GM21717 (cell line): Measurements from ENCODE around the gene PRDM12.

Source experiments
- ATAC-seq: cut with Tn5 transposase; IDR thresholded peaks from one replicate; pipeline ENCODE4 v1.9.1; 2021; ENCODE audit warnings: mild to moderate bottlenecking, moderate library complexity; ENCODE audit not compliant: unreplicated experiment

The PRDM12 gene

GRCh38 chr9:130635721-130636647 lies 28.4 kb upstream of the PRDM12 start:
- ATAC-seq: no peak

- ATAC-seq: no peak
Observed at GRCh38 chr9:130636648-130637020, 27.8 kb upstream of the PRDM12 start.

GRCh38 chr9:130638284-130639123 lies 25.9 kb upstream of the PRDM12 start:
- ATAC-seq: no peak

GRCh38 chr9:130639124-130639765 lies 25.1 kb upstream of the PRDM12 start:
- ATAC-seq: no peak

- ATAC-seq: no peak
Observed at GRCh38 chr9:130639866-130640555, 24.4 kb upstream of the PRDM12 start.

GRCh38 chr9:130640681-130641080 lies 23.7 kb upstream of the PRDM12 start:
- ATAC-seq: no peak

GRCh38 chr9:130642926-130643325 lies 21.5 kb upstream of the PRDM12 start:
- ATAC-seq: no peak

- no peak for ATAC-seq
Observed at GRCh38 chr9:130651221-130651620, 13.2 kb upstream of the PRDM12 start.

- no peak for ATAC-seq
Observed at GRCh38 chr9:130651752-130652151, 12.6 kb upstream of the PRDM12 start.

- ATAC-seq: no peak
Observed at GRCh38 chr9:130654879-130655278, 9.5 kb upstream of the PRDM12 start.

GRCh38 chr9:130658893-130659698 lies 5.3 kb upstream of the PRDM12 start:
- no peak for ATAC-seq

- no peak for ATAC-seq
Observed at GRCh38 chr9:130659699-130660248, 4.6 kb upstream of the PRDM12 start.

GRCh38 chr9:130660326-130660682 lies 4.1 kb upstream of the PRDM12 start:
- ATAC-seq: no peak

- no peak for ATAC-seq
Observed at GRCh38 chr9:130660683-130661450, 3.5 kb upstream of the PRDM12 start.

GRCh38 chr9:130661451-130662098 lies 2.8 kb upstream of the PRDM12 start:
- ATAC-seq: no peak

- ATAC-seq: no peak
Observed at GRCh38 chr9:130662099-130662969, 2.1 kb upstream of the PRDM12 start.

GRCh38 chr9:130662970-130663257 lies 1.5 kb upstream of the PRDM12 start:
- ATAC-seq: no peak
